ENCODE data around the gene IFNA8.
"Not testable (repeated sequence)": the region's sequence is repeated elsewhere in the genome, so short reads cannot be mapped to it uniquely, and the experiment has no call there.

Gene IFNA8

DNA sequence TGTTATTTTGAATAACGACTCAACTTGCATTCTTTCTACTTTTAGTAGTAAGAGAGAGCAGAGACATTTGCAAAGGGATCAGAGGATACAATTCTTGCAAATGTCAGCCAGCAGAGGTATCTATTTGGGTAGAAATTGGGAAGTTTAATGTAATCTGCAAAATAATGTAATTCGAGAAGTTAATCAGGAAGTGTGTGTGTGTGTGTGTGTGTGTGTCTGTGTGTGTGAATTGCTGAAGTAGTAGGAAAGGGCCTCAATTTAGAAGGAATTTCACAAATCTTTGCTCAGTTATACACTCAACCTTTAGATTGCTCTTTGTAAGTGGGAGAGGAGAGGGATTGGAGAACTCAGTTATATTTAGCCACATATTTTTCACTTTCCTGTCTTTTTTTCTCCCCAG lies 20.3 kb downstream of the IFNA8 start:
- no peak for DNase-seq

DNA sequence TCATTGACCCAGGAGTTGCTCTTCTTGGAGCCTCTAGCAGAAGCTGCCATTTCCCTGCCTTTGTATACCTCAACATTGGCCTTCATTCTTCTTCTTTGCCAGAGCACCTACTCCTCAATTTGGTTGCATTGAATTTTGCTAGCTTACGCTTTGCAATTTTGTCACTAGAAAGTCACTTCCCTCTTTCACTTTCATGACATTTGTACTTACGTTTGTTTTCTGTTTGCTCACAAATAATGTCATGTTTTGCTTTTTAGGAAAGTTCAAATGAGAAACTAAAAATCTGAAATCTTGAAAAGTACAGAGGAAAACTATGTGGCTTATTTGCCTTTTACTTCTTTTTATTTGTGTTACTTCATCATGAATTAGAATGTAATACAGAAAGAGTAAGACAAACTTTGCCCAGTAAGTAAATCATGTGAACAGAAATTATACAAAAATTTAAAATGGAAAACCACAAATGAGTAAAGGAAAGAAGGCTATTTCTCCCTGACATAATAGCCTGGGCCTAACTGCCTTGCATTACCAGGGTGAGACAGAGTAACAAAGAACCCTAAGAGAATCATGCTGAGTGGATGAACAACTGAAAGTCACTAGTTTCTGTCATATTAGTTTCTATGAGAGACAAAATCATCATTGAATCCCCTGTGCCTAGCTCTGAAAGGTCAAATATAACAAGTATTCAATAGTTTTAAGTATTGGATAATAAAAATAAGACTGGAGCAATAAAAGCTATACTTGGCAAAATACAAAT lies 23.9 kb downstream of the IFNA8 start:
- DNase-seq = no peak

DNA sequence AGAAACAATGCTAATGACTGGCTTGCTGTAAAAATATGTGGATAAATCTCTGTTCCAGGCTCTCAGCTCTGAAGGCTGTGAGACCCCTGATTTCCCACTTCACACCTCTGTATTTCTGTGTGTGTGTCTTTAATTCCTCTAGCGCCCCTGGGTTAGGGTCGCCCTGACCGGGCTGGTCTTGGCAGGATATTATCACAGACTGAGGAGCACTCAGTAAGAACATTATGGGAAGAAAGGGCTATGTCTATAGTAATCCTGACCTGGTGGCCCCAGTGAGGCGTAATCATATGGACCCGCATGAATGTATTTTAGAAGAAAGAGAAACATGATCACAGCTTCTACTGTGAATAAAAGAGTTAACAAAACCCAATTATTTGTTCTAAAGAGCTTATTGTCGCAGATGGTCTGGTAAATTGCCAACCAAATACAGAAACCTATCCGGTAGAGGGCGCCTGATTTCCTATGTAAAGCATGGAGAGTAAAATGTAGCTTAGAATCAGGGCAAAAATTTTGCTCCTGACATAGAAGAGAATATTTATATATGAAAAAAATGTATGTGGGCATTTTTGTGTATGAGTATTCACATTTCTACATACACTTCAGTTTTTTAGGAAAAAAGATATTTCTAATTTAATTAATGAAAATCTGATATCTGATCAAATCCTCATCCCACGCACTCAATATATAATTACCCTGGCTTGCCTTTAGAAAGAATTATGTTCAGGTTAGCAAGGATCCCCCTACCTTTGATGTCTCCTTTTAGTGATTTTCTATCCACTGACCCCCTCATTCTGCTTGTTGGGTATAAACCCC lies 25.5 kb downstream of the IFNA8 start:
- peak; percentile 14 to 41 (median 32) for DNase-seq

DNA sequence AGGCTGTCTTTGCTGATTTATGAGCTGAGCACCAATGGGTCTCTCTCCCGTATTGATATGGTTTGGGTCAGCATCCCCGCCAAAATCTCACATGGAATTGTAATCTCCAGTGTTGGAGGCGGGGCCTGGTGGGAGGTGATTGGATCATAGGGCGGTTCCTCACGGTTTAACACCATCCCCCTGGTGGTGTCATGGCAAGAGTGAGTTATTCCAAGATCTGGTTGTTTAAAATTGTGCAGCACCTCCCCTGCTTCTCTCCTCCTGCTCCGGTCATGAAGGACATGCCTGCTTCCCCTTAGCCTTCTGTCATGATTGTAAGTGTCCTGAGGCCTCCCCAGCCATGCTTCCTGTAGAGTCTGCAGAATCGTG lies 26.1 kb downstream of the IFNA8 start:
- DNase-seq = not testable (repeated sequence)

DNA sequence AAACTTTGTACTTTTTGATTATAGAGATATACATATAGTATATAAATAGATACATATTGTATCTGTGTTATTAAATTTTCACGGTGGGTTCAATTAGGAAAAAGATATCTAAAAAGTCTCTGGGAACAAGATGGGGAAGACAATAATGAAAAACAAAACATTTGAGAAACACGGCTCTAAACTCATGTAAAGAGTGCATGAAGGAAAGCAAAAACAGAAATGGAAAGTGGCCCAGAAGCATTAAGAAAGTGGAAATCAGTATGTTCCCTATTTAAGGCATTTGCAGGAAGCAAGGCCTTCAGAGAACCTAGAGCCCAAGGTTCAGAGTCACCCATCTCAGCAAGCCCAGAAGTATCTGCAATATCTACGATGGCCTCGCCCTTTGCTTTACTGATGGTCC lies 31.2 kb downstream of the IFNA8 start, which contains the start of gene IFNA1:
TSS of gene IFNA1 (plus strand) at position 301 of the 400 bp plus-strand sequence. CDS start at position 370, 69 bp downstream.
- no peak for DNase-seq

DNA sequence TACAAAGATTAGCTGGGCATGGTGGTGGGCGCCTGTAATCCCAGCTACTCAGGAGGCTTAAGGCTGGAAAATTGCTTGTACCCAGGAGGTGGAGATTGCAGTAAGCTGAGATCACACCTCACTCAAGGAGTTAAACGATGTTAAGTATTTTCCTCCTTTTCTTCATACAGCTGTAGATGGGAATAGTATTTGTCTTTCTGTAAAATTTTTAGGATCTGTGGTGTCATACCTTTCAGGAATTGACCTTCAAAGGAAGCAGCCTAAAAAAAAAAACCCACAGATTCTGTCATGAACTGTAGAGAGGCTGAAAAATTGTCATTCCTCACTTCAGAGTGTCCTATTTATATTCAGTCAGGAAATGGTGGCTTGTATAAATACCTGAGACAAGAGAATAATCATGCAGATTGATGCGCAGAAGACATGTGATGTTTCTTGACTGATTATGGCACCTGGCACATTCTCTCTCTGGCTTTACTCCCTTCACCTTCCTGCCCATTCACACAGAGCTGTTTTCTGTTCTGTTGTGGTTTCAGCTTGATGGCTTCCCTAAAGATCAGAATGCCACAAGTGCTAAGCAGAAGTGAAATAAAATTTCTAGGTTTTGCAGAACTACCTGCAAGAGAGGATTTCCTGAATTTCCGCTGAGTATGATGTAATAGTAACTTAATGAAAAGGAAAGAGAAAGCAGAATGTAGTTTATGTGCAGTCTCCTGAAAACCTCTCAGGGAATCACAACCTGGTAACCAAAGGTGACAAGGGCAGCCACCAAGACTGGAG lies 35.1 kb downstream of the IFNA8 start:
- DNase-seq = no peak

DNA sequence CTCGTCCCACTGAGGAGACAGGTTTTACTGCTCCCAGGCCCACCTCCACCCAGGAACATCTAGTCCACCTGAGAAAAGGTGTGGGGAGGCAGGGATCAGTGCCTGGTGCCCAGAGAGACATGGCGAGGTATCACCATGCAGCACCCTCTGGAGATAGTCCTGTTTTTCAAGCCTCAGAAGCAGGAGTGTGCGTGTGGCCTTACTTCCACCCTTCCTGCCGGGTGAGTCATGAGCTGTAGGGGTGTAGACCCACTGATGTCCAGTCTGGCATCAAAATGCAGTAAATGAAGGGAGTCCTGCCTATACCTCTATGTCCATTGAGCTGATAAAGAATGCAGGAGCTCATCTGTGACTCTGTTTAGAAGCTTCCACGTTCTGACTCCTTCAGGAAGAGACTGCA lies 40.4 kb downstream of the IFNA8 start:
- not testable (repeated sequence) for DNase-seq

DNA sequence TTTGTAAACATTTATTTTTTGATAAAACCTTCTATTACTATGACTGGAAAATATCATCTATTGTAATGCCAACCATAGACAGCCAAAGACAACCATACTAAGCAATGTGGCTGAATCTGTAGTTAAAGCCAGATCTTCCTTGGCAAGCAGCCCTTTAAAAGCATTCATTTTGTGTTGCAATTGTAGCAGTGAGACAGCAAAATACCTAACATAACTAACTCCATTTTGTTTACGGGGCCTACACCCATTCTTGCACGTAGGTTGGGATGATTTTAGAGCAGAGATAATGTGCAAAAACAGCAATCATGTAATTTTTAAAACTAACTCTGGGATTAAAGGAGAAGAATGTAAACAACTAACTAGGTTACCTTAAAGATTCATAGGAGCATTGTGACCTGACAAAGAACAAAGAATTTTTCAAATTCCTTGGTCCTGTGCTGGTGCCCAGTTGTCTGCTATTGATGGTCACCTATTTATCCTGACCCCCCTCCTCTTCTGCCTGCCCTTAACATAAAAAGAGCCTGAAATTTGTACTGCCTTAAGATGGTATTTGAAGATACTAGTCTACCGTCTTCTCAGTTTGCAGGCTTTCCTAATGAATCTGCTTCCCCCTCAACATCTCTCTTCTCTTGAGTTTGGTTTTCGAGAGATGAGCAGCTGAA lies 41.9 kb downstream of the IFNA8 start:
- no peak for DNase-seq

DNA sequence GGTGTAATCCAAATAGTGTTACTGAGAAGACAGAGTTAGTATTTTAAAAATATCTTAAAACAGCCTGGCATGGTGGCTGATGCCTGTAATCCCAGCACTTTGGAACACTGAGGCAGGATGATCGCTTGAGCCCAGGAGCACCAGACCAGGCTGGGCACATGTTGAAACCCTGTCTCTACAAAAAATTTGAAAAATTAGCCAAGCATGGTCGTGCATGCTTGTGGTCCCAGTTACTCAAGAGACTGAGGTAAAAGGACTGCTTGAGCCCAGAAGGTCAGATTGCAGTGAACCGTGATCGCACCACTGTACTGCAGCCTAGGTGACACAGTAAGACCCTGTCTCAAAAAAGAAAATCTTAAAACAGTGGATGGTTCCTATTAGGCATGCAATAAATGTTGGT lies 43.8 kb downstream of the IFNA8 start:
- DNase-seq = no peak

DNA sequence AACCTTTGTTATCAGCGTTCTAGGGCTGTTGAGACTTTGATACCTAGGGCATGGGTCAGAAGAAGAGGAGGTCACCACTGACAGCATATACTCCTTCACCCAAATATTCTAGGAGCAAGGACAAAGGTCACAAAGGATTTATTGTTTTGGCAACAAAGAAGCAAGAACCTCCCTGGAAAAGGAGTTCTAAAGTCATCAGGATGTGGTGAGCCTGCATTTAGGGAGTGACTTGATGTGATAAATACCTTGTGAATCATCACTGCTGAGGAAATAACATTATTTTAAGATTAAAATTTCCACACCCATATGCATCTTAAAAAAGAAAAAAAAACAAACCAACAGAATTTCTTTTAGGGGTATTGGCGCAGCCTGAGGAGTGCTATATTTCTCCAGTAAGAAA lies 45.2 kb downstream of the IFNA8 start:
- no peak for DNase-seq

DNA sequence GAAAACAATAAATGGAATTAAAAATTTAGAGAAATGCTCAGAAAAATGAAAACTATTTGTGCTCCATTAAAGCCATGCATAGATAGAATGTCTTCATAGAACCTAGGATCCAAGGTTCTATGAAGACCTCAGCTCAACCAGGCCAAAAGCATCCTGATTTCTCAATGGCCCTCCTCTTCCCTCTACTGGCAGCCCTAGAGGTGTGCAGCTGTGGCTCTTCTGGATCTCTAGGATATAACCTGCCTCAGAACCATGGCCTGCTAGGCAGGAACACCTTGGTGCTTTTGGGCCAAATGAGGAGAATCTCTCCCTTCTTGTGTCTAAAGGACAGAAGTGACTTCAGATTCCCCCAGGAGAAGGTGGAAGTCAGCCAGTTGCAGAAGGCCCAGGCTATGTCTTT lies 46.4 kb downstream of the IFNA8 start:
- DNase-seq = peak in 1 of 3 experiments; percentile 1

Data from NCI-H1417 (cell line).